KMS-11 (cell line): ENCODE data around the gene AMFR.

Experiments
- H2AFZ ChIP-seq: fragments of 200-600 bp; sonication (generic); 2 replicates; pipeline ENCODE4 v1.6.1; 2016; ENCODE audit warnings: antibody characterized with exemption, mixed run types, low read depth
- H3K27ac ChIP-seq: fragments of 200-600 bp; sonication (generic); 2 replicates; pipeline ENCODE4 v1.6.1; 2016; ENCODE audit warnings: mild to moderate bottlenecking, mixed run types
- H3K27me3 ChIP-seq: fragments of 200-600 bp; sonication (generic); 2 replicates; pipeline ENCODE4 v1.6.1; 2017; ENCODE audit warnings: mild to moderate bottlenecking, low read depth, mixed run types, moderate library complexity; ENCODE audit not compliant: insufficient read depth
- H3K36me3 ChIP-seq: fragments of 200-600 bp; sonication (generic); 2 replicates; pipeline ENCODE4 v1.6.1; 2017; ENCODE audit warnings: mild to moderate bottlenecking, mixed run types; ENCODE audit not compliant: insufficient read depth
- H3K4me1 ChIP-seq: fragments of 200-600 bp; sonication (generic); 2 replicates; pipeline ENCODE4 v1.6.1; 2016; ENCODE audit warnings: mild to moderate bottlenecking, low read depth, mixed run types; ENCODE audit not compliant: poor library complexity, severe bottlenecking
- H3K4me2 ChIP-seq: fragments of 200-600 bp; sonication (generic); 2 replicates; pipeline ENCODE4 v1.7.0; 2016; ENCODE audit warnings: mild to moderate bottlenecking, mixed run types
- H3K4me3 ChIP-seq: fragments of 200-600 bp; sonication (generic); IDR thresholded peaks from 2 replicates; pipeline ENCODE4 v1.6.1; 2017; ENCODE audit warnings: low read depth, low read length, mixed read lengths; ENCODE audit not compliant: insufficient read depth
- H3K79me2 ChIP-seq: fragments of 200-600 bp; sonication (generic); 2 replicates; pipeline ENCODE4 v1.6.1; 2016; ENCODE audit warnings: low read depth, mixed run types; ENCODE audit not compliant: insufficient read depth
- H3K9ac ChIP-seq: fragments of 200-600 bp; sonication (generic); 2 replicates; pipeline ENCODE4 v1.6.1; 2016; ENCODE audit warnings: mild to moderate bottlenecking, mixed run types
- H4K20me1 ChIP-seq: fragments of 200-600 bp; sonication (generic); 2 replicates; pipeline ENCODE4 v1.6.1; 2016; ENCODE audit warnings: mild to moderate bottlenecking, mixed run types; ENCODE audit not compliant: insufficient read depth
- CTCF ChIP-seq: fragments of 200-600 bp; sonication (generic); conservative IDR thresholded peaks from 2 replicates; pipeline ENCODE4 v1.6.1; 2017; ENCODE audit warnings: low read depth, mild to moderate bottlenecking, antibody characterized with exemption, low read length, moderate library complexity, mixed read lengths

AMFR gene

DNA sequence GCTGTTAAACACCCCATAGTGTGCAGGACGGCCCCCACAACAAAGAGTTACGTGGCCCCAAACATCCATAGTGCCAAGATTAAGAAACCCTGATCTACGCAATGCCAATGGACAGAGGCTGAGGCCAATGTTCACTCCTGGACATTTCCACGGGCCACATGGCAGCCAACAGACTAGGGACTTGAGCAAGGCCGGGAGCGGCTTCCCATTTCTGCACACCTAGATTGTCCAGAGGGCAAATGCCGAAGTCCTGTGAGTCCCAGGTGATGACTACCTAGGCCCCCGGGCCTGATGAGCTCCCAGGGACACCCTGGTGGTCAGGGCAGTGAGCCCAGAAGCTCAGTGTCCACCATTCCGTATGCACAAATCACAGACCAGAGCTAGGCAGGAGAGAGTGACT, 95.5 kb downstream of the AMFR start:
- Histone ChIP-seq H2AFZ (no peak overlapping the region), H3K4me3 (no peak overlapping the region), H3K9ac (no peak overlapping the region), H3K36me3 (no peaks in the 10 kb centered on the region), H4K20me1 (no peaks in the 10 kb centered on the region), H3K27ac (no peak overlapping the region), H3K4me1 (no peaks in the 10 kb centered on the region), H3K27me3 (no peaks in the 10 kb centered on the region), H3K4me2 (no peak overlapping the region), H3K79me2 (no peaks in the 10 kb centered on the region)
- no peak for TF ChIP-seq CTCF

GRCh38 chr16:56328276-56329022, 96.9 kb downstream of the AMFR start:
- Histone ChIP-seq H3K36me3 (no peaks in the 10 kb centered on the region), H4K20me1 (no peaks in the 10 kb centered on the region), H3K27me3 (no peaks in the 10 kb centered on the region), H3K27ac (no peak overlapping the region), H3K4me1 (no peaks in the 10 kb centered on the region), H3K4me2 (no peak overlapping the region), H3K4me3 (no peak overlapping the region), H2AFZ (no peak overlapping the region), H3K79me2 (no peaks in the 10 kb centered on the region), H3K9ac (no peak overlapping the region)
- TF ChIP-seq CTCF = no peak

- Histone ChIP-seq H3K79me2 (no peaks in the 10 kb centered on the region), H2AFZ (no peak overlapping the region), H3K4me2 (no peak overlapping the region), H3K4me3 (no peak overlapping the region), H4K20me1 (no peaks in the 10 kb centered on the region), H3K27me3 (no peaks in the 10 kb centered on the region), H3K36me3 (no peaks in the 10 kb centered on the region), H3K4me1 (no peaks in the 10 kb centered on the region), H3K9ac (no peak overlapping the region), H3K27ac (no peak overlapping the region)
- TF ChIP-seq CTCF = no peak
Measured at GRCh38 chr16:56327929-56328258, 97.5 kb downstream of the AMFR start.

DNA sequence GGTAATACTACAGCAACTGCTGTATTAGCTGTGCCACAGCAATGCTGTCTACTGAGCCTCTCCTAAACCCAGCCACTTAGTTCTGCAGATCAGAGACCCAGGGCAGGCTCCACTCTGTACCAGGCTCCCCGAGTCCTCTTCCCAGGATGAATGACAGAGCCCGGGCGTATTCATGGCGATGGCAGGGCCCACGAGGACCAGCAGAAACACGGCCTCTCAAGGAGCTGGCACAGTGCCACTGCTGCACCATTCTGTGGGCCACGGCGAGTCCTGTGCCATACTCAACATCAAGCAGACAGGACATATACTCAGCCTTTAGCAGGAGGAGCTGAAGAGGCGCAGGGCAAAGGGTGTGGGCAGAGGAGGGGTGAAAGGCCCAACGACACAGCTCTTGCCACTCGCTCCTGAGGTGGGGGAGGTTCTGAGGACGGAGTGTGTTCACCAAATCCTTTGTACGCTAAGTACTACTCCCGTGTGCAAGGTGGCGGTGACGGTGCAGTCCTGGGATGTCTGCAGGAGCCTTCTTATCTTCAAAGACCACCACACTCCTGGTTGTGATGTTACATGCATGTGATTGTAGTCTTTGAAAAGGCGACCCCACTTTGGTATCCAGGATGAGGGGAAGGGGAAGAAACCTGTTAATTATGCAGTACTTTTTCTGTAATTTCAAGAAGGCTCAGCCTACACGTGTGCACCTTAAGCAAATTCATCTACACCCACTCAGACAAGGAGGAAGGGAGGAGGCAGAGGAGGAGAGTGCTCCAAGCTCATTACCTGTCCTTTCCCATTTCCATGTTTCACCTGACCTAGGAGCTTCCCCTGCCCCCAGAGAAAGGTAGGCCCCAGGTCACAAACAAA, 98.0 kb downstream of the AMFR start:
- Histone ChIP-seq H3K9ac (no peak overlapping the region), H3K79me2 (no peaks in the 10 kb centered on the region), H3K27ac (no peak overlapping the region), H3K4me3 (no peak overlapping the region), H3K4me1 (no peaks in the 10 kb centered on the region), H3K4me2 (no peak overlapping the region), H2AFZ (no peak overlapping the region), H3K36me3 (no peaks in the 10 kb centered on the region), H4K20me1 (no peaks in the 10 kb centered on the region), H3K27me3 (no peaks in the 10 kb centered on the region)
- TF ChIP-seq CTCF = no peak
